DND-41 (cell line): Measurements from ENCODE around the gene PNN.

Experiments
- ATAC-seq: fragments of 200-7000 bp; cut with Tn5 transposase; 3 replicates; pipeline ENCODE4 v1.9.1; 2021; ENCODE audit warnings: low read depth; ENCODE audit not compliant: insufficient read depth
- DNase-seq: peaks from one replicate; pipeline ENCODE4 v3.0.0-alpha.2; 2020
- H2AFZ ChIP-seq: 2 replicates; pipeline ENCODE4 v1.6.0; 2012; ENCODE audit warnings: low read depth, low read length
- H3K27ac ChIP-seq: 2 replicates; pipeline ENCODE4 v1.5.1; 2012; ENCODE audit warnings: low read length, inconsistent platforms
- H3K27me3 ChIP-seq: fragments of 200-600 bp; sonication (generic); 2 replicates; pipeline ENCODE4 v1.6.0; 2012; ENCODE audit warnings: low read length, mild to moderate bottlenecking, inconsistent platforms; ENCODE audit not compliant: insufficient read depth, poor library complexity
- H3K36me3 ChIP-seq: 2 replicates; pipeline ENCODE4 v1.5.1; 2012; ENCODE audit warnings: low read length, inconsistent platforms; ENCODE audit not compliant: insufficient read depth
- H3K4me1 ChIP-seq: 2 replicates; pipeline ENCODE4 v1.5.1; 2012; ENCODE audit warnings: mild to moderate bottlenecking, low read length; ENCODE audit not compliant: insufficient read depth
- H3K4me2 ChIP-seq: 2 replicates; pipeline ENCODE4 v1.6.0; 2012; ENCODE audit warnings: mild to moderate bottlenecking, moderate library complexity, low read length, inconsistent platforms; ENCODE audit not compliant: insufficient read depth
- H3K4me3 ChIP-seq, 2 experiments: fragments of 200-600 bp in 1 of 2; shearing (Covaris generic) in 1 of 2; 2 replicates each; pipeline ENCODE4 v1.5.1; 2012 to 2016; ENCODE audit warnings: inconsistent platforms in 2 of 2, low read length in 2 of 2, mild to moderate bottlenecking in 2 of 2, low read depth in 1 of 2, moderate library complexity in 1 of 2
- H3K79me2 ChIP-seq: 2 replicates; pipeline ENCODE4 v1.6.0; 2012; ENCODE audit warnings: low read length, inconsistent platforms; ENCODE audit not compliant: insufficient read depth
- H3K9ac ChIP-seq: 2 replicates; pipeline ENCODE4 v1.6.0; 2012; ENCODE audit warnings: low read depth, mild to moderate bottlenecking, inconsistent platforms, low read length, moderate library complexity
- H3K9me3 ChIP-seq: 2 replicates; pipeline ENCODE4 v1.5.1; 2012; ENCODE audit warnings: low read length, moderate library complexity, mild to moderate bottlenecking, inconsistent platforms; ENCODE audit not compliant: insufficient read depth, severe bottlenecking
- H4K20me1 ChIP-seq: 2 replicates; pipeline ENCODE4 v1.6.0; 2012; ENCODE audit warnings: low read length; ENCODE audit not compliant: insufficient read depth
- EZH2 ChIP-seq: IDR thresholded peaks from 3 replicates; pipeline ENCODE4 v1.6.1; 2012; ENCODE audit warnings: borderline replicate concordance, low read depth, mild to moderate bottlenecking, moderate library complexity, low read length, inconsistent platforms; ENCODE audit not compliant: severe bottlenecking
- TF ChIP-seq, protein P1 (sequence below): IDR thresholded peaks from 2 replicates; pipeline ENCODE4 v1.5.1; 2012; ENCODE audit warnings: borderline replicate concordance, low read length, moderate library complexity, mild to moderate bottlenecking; ENCODE audit not compliant: poor library complexity, severe bottlenecking; ENCODE audit errors: extremely low read depth

PNN gene

GRCh38 chr14:39180553-39180952 lies 5.5 kb downstream of the PNN start:
- Histone ChIP-seq H3K36me3 (peaks cover 87% of the 10 kb centered on the region), H3K4me2 (no peak overlapping the region), H4K20me1 (peaks cover 55% of the 10 kb centered on the region), H3K27ac (no peak overlapping the region), H2AFZ (no peak overlapping the region), H3K9ac (no peak overlapping the region), H3K4me1 (peaks cover 30% of the 10 kb centered on the region), H3K79me2 (peaks cover 45% of the 10 kb centered on the region), H3K9me3 (no peaks in the 10 kb centered on the region), H3K27me3 (no peaks in the 10 kb centered on the region), H3K4me3 (no peak overlapping the region)
- DNase-seq (no peak), ATAC-seq (no peak)
- TF ChIP-seq EZH2, result no peak
- TF ChIP-seq, protein P1, sequence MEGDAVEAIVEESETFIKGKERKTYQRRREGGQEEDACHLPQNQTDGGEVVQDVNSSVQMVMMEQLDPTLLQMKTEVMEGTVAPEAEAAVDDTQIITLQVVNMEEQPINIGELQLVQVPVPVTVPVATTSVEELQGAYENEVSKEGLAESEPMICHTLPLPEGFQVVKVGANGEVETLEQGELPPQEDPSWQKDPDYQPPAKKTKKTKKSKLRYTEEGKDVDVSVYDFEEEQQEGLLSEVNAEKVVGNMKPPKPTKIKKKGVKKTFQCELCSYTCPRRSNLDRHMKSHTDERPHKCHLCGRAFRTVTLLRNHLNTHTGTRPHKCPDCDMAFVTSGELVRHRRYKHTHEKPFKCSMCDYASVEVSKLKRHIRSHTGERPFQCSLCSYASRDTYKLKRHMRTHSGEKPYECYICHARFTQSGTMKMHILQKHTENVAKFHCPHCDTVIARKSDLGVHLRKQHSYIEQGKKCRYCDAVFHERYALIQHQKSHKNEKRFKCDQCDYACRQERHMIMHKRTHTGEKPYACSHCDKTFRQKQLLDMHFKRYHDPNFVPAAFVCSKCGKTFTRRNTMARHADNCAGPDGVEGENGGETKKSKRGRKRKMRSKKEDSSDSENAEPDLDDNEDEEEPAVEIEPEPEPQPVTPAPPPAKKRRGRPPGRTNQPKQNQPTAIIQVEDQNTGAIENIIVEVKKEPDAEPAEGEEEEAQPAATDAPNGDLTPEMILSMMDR, result no peak

DNA sequence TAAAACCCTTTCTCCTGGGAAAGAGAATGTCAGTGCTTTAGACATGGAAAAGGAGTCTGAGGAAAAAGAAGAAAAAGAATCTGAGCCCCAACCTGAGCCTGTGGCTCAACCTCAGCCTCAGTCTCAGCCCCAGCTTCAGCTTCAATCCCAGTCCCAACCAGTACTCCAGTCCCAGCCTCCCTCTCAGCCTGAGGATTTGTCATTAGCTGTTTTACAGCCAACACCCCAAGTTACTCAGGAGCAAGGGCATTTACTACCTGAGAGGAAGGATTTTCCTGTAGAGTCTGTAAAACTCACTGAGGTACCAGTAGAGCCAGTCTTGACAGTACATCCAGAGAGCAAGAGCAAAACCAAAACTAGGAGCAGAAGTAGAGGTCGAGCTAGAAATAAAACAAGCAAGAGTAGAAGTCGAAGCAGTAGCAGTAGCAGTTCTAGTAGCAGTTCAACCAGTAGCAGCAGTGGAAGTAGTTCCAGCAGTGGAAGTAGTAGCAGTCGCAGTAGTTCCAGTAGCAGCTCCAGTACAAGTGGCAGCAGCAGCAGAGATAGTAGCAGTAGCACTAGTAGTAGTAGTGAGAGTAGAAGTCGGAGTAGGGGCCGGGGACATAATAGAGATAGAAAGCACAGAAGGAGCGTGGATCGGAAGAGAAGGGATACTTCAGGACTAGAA lies 6.1 kb downstream of the PNN start:
- H3K4me2 ChIP-seq, result peak overlapping the region; percentile 27; the same call in 1 of the 2 replicates
- peaks cover 39% of the 10 kb centered on the region for H3K79me2 ChIP-seq
- no peak overlapping the region for H2AFZ ChIP-seq
- H3K4me3 ChIP-seq, result no peak overlapping the region
- peaks cover 81% of the 10 kb centered on the region for H3K36me3 ChIP-seq
- peaks cover 49% of the 10 kb centered on the region; the same call in 1 of the 2 replicates for H4K20me1 ChIP-seq
- DNase-seq (no peak), ATAC-seq (peak; percentile 10; the same call in 2 of the 3 replicates)
- H3K4me1 ChIP-seq, result peaks cover 27% of the 10 kb centered on the region
- TF ChIP-seq, protein P1, result no peak
- no peak for TF ChIP-seq EZH2
- no peak overlapping the region for H3K27ac ChIP-seq
- H3K27me3 ChIP-seq, result no peaks in the 10 kb centered on the region
- no peaks in the 10 kb centered on the region for H3K9me3 ChIP-seq
- no peak overlapping the region for H3K9ac ChIP-seq

- Histone ChIP-seq H4K20me1 (peaks cover 48% of the 10 kb centered on the region; the same call in 1 of the 2 replicates), H3K27me3 (no peaks in the 10 kb centered on the region)
- no peak for ATAC-seq
These were observed 6.6 kb downstream of the PNN start for GRCh38 chr14:39181693-39182047.

More at GRCh38 chr14:39181693-39182047, 6.6 kb downstream of the PNN start:
- Histone ChIP-seq H3K4me1 (peaks cover 22% of the 10 kb centered on the region), H3K4me2 (peak overlapping the region; percentile 27; the same call in 1 of the 2 replicates), H2AFZ (no peak overlapping the region), H3K27ac (no peak overlapping the region), H3K36me3 (peaks cover 76% of the 10 kb centered on the region), H3K4me3 (no peak overlapping the region), H3K79me2 (peaks cover 34% of the 10 kb centered on the region), H3K9ac (no peak overlapping the region), H3K9me3 (no peaks in the 10 kb centered on the region)
- TF ChIP-seq, protein P1, result no peak
- no peak for TF ChIP-seq EZH2
- no peak for DNase-seq
